Upper lobe of right lung (tissue), 1 donor: ENCODE data around the gene PSMD3. TPM values are rescaled to one million over a fixed set of nuclear protein-coding genes. Genes with fewer than 3 reads are reported as not detected.
A peak's percentile ranks its signal among the peaks of the same experiment; 100 is the strongest.

ENCODE experiments used
- ATAC-seq: fragments of 200-7000 bp; cut with Tn5 transposase; one replicate; pipeline ENCODE4 v1.9.1; 2020; ENCODE audit warnings: mild to moderate bottlenecking, moderate library complexity
- DNase-seq: peaks from one replicate; pipeline ENCODE4 v3.0.0-alpha.2; 2020
- H3K27ac ChIP-seq: fragments of 200-600 bp; one replicate; pipeline ENCODE4 v1.8.0; 2022
- H3K27me3 ChIP-seq: fragments of 200-600 bp; one replicate; pipeline ENCODE4 v1.8.0; 2022; ENCODE audit warnings: mild to moderate bottlenecking
- H3K36me3 ChIP-seq: fragments of 200-600 bp; one replicate; pipeline ENCODE4 v1.8.0; 2022
- H3K4me1 ChIP-seq: fragments of 200-600 bp; one replicate; pipeline ENCODE4 v1.8.0; 2022
- H3K4me3 ChIP-seq: fragments of 200-600 bp; one replicate; pipeline ENCODE4 v1.8.0; 2022; ENCODE audit warnings: mild to moderate bottlenecking
- H3K9me3 ChIP-seq: fragments of 200-600 bp; one replicate; pipeline ENCODE4 v1.8.0; 2022
- intact Hi-C: fragments of 100-400 bp; cut with DNase I; formaldehyde crosslinking; loops from one replicate; pipeline ENCODE4 v1.11.0; 2022
- total RNA-seq: library from RNA; stranded (reverse); fragmentation: NEBNext Ultra II Directional; extraction: Animal tissue kit (Norgen Biotek cat#: 25700); gene quantifications from one replicate; pipeline ENCODE4 v1.2.1, GENCODE V29; 2021
- TF ChIP-seq, protein P1 (sequence below): fragments of 200-600 bp; IDR thresholded peaks from one replicate; pipeline ENCODE4 v1.8.0; 2022; ENCODE audit warnings: antibody characterized with exemption
- donor health status: DM: no; HTN: yes; CAD: no; lungs with severe emphysema.

PSMD3 gene
- total RNA-seq, 1 donor from 2014 or later: 73.6 TPM

DNA sequence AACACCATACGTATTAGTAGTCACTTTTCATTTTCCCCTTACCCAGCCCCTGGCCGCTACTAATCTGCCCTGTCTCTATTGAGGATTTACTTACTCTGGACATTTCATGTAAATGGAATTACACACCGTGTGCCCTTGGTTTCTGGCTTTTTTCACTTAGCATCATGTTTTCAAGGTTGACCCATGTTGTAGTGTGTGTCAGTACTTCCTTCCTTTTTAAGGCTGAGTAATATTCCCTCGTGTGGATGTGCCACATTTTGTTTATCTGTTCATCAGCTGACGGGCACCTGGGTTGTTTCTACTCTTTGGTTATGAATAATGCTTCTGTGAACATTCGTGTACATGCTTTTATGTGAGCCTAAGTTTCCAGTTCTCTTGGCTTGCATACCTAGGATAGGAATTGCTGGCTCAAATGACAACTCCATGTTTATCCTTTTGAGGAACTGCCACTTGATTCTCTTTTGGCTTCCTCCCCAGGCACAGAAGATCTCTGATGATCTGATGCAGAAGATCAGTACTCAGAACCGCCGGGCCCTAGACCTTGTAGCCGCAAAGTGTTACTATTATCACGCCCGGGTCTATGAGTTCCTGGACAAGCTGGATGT is 7.7 kb downstream of the PSMD3 start:
- intact Hi-C loops: no loop called here
- peaks cover 100% of the 10 kb centered on the region for H3K36me3 ChIP-seq
- no peaks in the 10 kb centered on the region for H3K27me3 ChIP-seq
- ATAC-seq (no peak), DNase-seq (no peak)
- no peaks in the 10 kb centered on the region for H3K9me3 ChIP-seq
- H3K4me3 ChIP-seq: no peak overlapping the region
- H3K4me1 ChIP-seq: peaks cover 4% of the 10 kb centered on the region
- no peak overlapping the region for H3K27ac ChIP-seq
- TF ChIP-seq, protein P1, sequence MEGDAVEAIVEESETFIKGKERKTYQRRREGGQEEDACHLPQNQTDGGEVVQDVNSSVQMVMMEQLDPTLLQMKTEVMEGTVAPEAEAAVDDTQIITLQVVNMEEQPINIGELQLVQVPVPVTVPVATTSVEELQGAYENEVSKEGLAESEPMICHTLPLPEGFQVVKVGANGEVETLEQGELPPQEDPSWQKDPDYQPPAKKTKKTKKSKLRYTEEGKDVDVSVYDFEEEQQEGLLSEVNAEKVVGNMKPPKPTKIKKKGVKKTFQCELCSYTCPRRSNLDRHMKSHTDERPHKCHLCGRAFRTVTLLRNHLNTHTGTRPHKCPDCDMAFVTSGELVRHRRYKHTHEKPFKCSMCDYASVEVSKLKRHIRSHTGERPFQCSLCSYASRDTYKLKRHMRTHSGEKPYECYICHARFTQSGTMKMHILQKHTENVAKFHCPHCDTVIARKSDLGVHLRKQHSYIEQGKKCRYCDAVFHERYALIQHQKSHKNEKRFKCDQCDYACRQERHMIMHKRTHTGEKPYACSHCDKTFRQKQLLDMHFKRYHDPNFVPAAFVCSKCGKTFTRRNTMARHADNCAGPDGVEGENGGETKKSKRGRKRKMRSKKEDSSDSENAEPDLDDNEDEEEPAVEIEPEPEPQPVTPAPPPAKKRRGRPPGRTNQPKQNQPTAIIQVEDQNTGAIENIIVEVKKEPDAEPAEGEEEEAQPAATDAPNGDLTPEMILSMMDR: no peak

DNA sequence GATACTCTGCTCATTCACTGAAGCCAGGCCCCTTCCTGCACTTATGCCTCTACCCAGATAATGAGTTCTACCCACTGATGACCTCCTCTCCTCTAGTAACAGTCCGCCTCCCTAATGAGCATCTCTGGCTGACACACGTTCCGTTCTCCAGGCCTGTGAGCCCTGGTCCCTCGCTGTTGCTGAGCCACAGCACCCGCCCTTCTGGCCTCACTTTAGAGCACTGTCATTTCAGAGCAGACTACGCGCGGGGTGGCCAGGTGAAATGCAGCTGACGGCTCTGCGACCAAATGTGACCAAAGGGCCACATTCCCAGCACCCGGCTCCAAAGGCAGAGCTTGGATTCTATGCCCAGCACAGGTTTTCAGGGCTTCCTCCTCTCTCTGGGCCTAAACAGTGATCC is 13.8 kb downstream of the PSMD3 start:
- no peak overlapping the region for H3K4me3 ChIP-seq
- no peaks in the 10 kb centered on the region for H3K9me3 ChIP-seq
- H3K27ac ChIP-seq: no peak overlapping the region
- no peaks in the 10 kb centered on the region for H3K27me3 ChIP-seq
- peaks cover 90% of the 10 kb centered on the region for H3K36me3 ChIP-seq
- DNase-seq: no peak
- peaks cover 3% of the 10 kb centered on the region for H3K4me1 ChIP-seq
- TF ChIP-seq, protein P1: no peak
- intact Hi-C loops: no loop called here
- no peak for ATAC-seq

DNA sequence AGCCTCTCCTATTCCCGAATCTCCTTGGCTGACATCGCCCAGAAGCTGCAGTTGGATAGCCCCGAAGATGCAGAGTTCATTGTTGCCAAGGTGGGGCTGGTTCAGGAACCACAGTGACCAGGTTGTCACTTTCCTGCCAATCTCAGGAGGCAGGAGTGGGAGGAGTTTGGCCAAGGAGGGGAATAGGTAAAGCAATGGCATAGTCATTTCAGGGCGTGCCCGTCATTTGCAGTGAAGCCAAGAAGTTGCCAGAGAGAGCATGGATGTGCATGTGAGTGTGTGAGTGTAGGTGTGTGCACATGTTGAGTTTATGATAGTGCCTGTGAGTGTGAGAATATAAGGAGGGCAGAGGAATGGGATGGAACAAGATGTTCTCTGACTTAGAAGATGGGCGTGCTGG is 14.8 kb downstream of the PSMD3 start:
- no peak for DNase-seq
- TF ChIP-seq, protein P1: no peak
- Histone ChIP-seq H3K27me3 (no peaks in the 10 kb centered on the region), H3K9me3 (no peaks in the 10 kb centered on the region), H3K4me1 (peaks cover 3% of the 10 kb centered on the region), H3K27ac (no peak overlapping the region), H3K4me3 (no peak overlapping the region), H3K36me3 (peaks cover 80% of the 10 kb centered on the region)
- intact Hi-C loops: no loop called here
- ATAC-seq: no peak

DNA sequence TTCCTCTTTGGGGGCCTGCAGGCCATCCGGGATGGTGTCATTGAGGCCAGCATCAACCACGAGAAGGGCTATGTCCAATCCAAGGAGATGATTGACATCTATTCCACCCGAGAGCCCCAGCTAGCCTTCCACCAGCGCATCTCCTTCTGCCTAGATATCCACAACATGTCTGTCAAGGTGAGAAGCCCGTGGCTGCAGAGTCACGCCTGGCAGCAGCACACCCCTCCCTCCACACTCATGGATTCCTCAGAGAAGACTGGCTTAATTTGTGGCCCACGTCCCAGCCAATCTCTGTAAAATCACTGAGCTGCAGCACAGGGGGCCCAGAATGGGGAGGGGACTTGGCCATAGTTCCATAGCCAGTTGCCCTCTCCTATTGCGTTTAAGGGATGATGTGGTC is 15.6 kb downstream of the PSMD3 start:
- TF ChIP-seq, protein P1: no peak
- Histone ChIP-seq H3K4me3 (no peak overlapping the region), H3K27ac (no peak overlapping the region), H3K27me3 (no peaks in the 10 kb centered on the region), H3K36me3 (peaks cover 73% of the 10 kb centered on the region), H3K4me1 (peaks cover 3% of the 10 kb centered on the region), H3K9me3 (no peaks in the 10 kb centered on the region)
- intact Hi-C loops: no loop called here
- DNase-seq (no peak), ATAC-seq (no peak)

DNA sequence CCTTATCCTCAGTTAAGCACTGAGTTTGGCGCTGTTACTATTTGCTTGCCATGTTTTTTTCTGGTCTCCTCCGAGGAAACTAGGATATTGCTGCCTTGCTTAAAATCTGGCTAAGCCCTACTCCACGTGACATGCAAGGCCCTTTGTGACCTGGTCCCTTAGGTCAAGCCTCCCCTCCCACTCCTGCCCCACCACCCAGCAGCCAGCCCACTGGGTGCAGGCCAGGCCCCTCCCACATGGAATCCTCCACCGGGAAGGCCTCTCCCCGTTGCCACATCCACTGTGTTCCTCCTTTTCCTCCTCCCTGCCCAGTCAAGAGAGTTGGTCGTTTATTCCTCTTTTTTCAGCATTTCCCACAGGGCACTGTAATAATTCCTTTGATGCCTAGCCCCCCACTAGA is 16.2 kb downstream of the PSMD3 start:
- TF ChIP-seq, protein P1: no peak
- ATAC-seq (peak; percentile 77), DNase-seq (peak; percentile 75)
- intact Hi-C loops: no loop called here
- H3K4me1 ChIP-seq: peaks cover 3% of the 10 kb centered on the region
- H3K27ac ChIP-seq: no peak overlapping the region
- H3K27me3 ChIP-seq: no peaks in the 10 kb centered on the region
- H3K36me3 ChIP-seq: peaks cover 67% of the 10 kb centered on the region
- no peaks in the 10 kb centered on the region for H3K9me3 ChIP-seq
- no peak overlapping the region for H3K4me3 ChIP-seq

DNA sequence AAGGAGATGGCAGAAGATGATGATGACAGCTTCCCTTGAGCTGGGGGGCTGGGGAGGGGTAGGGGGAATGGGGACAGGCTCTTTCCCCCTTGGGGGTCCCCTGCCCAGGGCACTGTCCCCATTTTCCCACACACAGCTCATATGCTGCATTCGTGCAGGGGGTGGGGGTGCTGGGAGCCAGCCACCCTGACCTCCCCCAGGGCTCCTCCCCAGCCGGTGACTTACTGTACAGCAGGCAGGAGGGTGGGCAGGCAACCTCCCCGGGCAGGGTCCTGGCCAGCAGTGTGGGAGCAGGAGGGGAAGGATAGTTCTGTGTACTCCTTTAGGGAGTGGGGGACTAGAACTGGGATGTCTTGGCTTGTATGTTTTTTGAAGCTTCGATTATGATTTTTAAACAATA is 16.9 kb downstream of the PSMD3 start:
- TF ChIP-seq, protein P1: no peak
- Histone ChIP-seq H3K9me3 (no peaks in the 10 kb centered on the region), H3K36me3 (peaks cover 59% of the 10 kb centered on the region), H3K27me3 (no peaks in the 10 kb centered on the region), H3K4me1 (peaks cover 3% of the 10 kb centered on the region), H3K4me3 (no peak overlapping the region), H3K27ac (no peak overlapping the region)
- ATAC-seq: no peak
- DNase-seq: no peak
- intact Hi-C loops: no loop called here
